HL-60/S4 (cell line): Measurements from ENCODE around the gene TMEM131L.

Experiments used
- in situ Hi-C: fragments of 300-500 bp; cut with MboI; formaldehyde crosslinking; loops from 2 replicates; pipeline ENCODE4 v1.14.3; 2022; ENCODE audit warnings: low sequenced_read_pairs

The TMEM131L gene

DNA sequence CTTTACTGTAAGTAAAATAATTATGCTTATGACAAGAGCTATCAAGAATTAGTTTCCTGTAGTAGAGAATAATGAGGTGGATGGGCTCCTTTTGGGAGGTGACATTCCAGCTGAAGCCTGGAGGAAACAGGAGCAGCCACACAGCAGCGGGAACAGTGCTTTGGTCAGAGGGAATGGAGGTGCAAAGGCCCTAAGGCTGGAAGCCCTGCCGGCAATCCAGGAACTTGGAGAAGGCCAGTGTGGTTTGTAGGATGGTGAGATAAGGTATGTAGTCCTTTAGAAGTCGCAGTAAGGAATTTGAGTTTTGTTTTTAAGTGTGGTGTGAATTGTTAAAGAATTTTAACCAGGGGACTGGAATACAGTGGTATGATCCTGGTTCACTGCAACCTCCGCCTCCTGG, 8.1 kb downstream of the TMEM131L start:
- in situ Hi-C loops: no loop called here

DNA sequence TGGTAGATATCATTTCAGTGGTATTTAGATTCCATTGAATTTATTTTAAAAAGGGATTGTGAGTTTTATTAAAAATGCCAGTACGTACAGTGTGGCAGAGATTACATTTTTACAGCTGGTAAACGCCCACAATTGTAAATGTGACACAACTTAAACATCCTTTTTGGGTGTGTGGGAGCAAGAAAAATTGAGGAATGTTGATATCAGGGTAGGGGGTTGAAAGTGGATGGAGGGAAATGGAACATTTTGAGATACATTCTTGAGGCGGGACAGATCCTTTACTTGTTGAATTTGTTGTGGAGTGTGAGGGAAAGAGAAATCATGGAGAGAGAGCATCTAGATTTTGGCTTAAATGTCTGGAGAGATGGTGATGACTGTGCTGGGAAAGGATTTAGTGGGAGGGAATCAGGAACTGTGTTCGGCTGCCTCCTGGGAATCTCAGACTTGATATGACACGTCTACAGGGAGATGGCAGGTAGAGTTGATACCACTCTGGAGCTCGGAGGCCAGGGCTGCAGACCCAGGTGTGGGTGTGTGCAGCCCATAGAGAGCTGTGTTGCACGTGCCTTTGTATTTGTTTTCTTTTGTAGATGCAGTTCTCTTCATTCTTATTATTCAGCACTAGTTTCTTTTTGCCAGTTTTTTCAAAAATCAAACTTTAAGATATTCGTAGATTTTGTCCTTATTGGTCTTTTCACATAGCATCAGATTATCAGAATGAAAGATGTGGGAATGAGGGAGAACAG, 10.8 kb downstream of the TMEM131L start:
- in situ Hi-C loops: no loop called here

DNA sequence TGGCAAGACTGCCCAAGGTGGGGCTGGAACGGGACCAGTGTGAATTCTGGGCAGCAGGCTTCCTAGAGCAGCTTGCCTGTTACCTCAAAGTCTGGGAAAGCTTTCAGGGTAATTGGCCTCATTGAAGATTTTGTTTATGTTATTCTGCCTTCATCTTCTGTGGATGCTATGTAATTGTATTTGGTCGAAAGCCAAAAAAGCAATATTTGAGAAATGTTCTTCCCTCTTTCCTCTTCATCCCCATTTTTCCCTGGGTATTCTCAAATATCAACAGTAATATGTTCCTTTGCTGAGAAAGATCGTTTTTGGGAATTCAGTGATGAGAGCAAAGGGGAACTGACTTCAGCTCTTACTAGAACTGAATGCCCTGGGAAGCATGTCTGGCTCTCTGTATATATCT, 12.9 kb downstream of the TMEM131L start:
- in situ Hi-C loops: no loop called here

DNA sequence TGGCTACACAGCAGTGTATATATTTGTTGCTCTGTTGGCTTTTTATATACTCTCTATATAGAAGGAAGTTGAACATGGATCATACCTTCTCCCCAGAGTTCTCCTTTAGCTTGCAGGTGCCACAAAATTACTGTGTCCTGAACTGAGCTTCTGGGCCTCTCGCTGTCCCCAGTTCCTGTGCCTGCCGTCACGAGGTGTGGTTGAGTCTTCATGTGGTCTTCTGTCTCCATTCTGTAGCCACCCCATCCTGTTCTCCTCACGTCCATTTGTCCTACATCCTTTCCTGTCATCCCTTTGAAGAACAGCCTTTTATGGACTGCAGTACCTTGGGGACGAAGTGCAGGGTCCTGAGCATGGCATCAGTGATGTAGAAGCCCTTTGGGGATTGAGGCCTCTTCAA, 14.5 kb downstream of the TMEM131L start:
- in situ Hi-C loops: no loop called here

DNA sequence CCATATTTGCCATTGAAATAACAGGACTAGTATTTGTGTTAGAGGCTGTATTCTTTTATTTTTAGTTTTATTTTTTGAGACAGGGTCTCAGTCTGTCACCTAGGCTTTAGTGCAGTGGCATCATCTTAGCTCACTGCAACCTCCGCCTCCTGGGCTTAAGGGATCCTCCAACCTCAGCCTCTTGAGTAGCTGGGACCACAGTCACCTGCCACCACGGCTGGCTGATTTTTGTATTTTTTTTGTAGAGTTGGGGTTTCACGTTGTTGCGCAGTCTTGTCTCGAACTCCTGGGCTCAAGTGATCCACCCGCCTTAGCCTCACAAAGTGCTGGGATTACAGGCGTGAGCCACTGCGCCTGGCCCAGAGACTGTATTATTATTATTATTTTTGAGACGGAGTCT, 15.3 kb downstream of the TMEM131L start:
- in situ Hi-C loops: no loop called here

DNA sequence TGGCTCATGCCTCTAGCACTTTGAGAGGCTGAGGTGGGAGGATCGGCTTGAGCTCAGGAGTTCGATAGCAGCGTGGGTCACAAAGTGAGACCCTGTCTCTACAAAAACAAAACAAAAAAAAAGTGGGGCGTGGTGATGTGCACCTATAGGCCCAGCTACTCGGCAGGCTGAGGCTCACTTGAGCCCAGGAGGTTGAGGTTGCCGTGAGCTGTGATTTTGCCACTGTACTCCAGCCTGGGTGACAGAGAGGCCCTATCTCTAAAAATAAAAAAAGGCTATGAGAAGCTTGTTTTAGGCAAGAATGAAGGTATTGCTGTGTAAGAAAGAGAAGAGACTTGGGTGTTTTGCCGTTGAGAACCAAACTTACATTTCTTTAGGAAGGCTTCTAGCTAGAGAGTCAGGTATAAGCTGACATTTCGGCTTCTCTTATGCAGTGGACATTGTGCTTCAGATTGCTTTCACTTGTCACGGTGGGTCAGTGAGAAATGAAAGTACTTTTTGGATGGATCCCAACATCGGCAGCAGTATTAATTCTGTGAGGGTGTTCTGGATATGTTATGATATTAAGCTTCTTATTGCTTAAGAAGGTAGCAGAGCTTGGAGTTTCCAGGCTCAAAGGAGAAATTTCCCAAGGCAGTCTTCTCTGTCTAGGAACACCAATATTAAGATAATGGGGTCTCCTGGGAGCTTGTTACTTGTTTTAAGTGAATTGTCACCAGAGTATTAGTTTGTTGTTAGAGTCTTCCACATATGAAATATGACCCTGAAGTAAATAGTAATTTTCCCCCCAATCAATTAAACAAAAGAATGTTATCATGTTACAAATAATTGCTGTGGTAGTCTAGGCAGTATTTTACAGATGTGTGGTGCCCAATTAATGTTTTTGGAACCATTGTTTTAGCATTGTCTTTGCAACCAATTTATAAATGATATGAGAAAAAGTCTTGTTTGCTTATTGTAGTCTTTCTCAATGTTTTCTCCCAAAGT, 17.6 kb downstream of the TMEM131L start:
- in situ Hi-C loops: no loop called here

DNA sequence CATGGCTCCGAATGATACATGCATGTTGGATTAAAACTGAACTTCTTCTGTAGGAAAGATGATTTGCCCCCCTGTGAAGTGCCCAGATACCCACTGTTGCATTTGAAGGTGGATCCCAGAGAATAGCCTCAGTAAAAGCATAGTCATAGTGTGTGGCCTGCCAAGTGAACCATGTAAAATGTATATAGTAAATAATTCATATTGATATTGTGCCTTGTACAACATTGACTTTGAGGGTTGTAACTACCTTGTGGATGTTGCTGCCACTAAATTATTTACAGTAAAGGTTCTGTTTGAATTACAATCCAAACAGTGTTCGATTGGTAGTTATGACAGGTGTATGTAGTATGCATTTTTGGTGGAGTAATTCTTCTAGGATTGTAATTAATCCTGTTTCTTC, 19.2 kb downstream of the TMEM131L start:
- in situ Hi-C loops: no loop called here

DNA sequence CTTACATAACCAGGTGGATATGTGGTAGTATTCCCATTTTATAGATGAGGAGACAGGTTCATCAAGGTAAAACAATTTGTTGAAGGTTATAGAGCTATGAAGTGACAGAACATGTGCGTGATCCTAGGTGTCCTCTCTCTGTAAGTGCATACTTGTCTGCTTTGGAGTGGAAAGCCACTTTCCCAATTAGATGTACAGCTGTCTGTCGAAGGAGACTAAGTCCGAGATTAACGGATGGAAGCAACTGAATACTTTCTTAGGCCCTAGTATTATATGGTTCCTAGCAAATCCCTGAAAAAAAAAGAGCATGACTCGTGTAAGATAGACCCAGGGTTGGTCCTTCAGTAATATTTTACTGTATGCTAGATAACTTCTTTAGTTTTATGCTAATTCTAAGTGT, 19.7 kb downstream of the TMEM131L start:
- in situ Hi-C loops: no loop called here

DNA sequence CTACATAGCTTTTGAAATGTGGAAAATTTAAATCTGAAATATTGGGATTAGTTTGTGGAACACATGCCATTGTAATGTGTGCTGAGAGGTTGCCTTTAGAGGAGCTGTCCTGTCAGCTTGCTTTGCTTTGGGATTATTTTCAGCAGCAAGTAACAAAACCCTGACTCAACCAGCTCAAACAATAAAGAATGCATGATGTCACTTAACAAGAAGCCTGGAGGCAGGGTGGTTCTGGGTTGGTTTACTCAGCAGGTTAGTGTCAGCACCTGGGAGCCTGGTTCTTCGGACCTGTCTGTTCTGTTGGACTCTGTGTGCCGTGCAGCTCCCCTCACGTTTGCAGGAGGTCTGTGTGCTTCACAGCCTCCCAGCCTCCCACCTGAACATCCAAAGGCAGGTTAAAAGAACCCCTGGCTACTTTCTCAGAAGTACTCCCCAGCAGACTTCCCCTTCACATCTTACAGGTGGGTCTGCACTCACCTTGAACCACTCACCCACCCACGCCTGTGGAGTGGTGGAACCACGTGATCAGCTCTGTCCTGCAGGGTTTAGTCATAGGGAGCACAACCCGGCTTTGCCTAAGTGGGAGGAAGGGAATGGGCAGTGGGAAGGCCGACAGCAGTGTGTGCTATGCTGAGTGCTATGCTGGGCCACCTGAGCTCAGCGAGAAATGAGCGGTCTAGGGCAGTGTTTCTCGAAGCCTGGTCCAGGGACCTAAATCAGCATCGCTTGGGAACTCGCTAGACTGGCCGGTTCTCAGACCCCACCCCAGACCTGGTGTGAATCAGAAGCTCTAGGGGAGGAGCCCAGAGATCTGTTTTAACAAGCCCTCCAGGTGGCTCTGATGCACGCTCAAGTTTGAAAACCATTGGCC, 20.4 kb downstream of the TMEM131L start:
- in situ Hi-C loops: no loop called here

DNA sequence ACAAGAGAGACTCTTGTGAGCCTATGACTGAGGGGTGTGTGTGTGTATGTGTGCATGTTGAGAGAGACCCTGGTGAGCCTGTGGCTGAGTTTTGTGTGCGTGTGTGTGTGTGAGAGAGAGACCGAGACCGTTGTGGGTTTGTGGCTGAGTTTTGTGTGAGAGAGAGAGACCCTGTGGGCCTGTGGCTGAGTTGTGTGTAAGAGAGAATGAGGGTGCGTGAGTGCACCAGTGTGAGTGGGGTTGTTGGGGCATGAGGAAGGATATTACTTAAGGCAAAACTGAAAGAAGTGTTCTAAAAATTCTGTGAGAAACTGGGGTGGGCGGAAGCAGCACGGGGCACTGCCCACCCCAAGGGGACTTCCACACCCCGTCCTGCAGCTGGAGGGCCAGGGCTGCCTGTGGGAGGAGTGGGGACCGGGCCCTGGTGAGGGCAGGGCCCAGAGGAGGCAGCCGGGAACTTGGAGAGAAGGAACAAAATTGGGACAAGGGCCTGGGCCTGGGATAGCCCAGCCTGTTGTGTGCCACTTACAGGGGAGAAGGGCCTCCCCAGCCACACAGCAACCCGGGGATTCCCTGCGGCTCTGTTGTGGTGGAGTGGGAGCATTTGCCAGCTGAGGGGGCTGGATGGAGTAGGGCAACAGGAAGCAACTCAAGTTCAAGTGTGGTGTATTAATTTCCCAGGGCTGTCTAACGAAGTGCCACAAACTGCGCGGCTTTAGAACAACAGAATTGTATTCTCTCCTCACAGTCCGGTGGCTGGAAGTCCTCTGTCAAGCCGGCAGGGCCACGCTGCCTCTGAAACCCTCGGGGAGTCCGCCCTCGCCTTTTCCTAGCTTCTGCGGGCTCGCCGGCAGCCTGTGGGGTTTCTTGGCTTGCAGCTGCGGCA, 22.1 kb downstream of the TMEM131L start:
- in situ Hi-C loops: no loop called here

DNA sequence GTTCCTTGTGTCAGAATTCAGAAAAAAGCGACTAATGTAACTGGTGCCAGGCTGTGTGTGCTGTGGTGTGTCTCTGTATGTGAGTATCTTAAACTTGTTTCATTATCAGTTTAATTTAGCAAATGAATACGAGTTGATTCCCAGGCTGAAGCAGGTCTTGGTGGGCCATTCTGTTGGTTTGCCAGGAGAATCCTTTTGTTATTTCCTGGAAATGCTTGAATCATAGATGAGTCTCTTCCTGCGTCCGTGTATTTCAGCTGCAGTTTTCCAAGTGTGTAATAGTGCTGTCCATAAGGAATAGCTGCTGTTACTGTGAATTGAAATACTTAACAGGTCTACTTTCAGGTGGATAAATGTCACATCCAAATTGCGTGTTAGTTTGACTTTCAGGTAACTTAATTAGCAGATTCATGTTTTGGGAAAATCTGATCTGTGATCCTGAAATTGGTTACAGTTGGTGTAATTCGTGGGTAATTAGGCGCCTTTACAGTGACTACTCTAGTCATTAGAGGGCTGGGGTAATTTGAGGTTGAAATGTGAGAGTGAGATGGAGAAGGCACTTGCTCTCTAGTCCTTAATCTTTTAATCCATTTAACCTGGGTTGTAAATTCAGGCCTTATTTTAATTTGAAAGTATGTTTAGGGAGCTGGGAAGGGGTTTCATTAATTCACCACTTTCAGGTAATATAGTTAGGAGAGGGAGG, 23.8 kb downstream of the TMEM131L start:
- in situ Hi-C loops: no loop called here

DNA sequence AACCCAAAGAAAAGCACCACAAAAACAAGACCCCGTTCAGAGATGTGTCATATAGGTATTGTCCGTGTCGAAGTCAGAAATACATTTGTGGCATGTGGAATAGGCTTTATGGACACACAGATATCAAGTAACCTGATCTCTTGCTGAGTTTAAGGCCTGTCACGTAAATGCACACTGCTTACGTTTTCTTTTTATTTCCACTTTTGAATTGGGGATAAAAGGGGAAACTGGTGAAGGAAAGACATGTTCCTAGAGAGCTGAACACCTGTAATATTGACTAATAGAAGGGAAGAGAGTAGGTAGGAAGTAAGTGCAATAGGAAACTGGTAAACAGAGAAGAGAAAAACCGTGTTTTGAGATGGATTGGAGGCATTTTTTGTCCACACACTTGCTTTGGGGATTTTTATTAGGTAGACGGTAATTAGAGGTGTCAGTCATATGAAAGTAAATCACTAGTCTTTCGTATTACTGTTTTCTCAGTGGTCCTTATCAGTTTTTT, 24.9 kb downstream of the TMEM131L start:
- in situ Hi-C loops: no loop called here

DNA sequence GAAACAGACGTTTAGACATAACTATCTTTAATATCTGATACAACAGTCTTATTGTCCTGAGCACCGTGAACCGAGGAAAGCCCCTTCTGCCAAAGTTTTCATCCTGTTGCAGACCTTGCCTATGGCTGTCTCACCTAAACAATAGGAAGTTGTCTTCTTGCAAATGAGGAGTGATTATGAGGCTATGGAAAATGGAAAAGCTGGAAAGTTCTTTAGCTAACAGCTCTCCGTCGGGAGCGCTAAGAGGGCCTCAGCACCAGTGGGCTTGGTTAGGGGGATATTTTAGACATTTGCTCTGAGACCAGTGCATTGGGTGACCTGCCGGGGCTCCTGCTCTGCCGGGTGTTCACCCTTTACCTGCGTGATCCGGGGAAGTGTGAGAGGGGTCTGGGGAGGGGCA, 28.4 kb downstream of the TMEM131L start:
- in situ Hi-C loops: no loop called here

DNA sequence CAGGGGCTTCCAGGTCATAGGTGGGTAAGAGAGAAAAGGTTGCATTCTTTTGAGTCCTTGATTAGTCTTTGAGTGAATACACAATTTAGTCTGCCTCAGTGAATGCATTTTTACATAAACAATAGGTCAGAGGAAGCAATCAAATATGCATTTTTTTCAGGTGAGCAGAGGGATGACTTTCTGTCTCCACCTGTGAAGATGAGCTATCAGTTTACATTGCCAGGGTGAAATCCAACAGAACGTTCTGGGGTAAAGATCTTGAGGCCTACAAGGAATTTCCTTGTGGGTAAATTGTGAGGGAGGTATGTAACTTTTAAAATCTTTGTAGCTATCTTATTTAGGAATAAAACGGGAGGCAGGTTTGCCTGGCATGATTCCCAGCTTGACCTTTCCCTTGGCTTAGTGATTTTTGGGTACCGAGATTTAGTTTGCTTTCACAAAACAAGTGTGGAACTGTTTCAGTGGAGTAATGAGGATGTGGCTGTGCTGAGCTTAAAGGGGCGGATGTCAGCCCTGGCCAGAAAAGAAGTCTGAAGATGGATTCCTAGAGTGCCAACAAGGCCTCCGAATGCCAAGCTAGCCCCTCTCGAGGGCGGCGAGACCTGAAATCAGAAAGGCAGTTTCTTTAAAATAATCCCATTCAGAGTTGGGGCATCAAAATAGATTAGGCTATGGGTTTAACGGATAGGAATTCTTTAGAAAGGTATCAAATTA, 29.5 kb downstream of the TMEM131L start:
- in situ Hi-C loops: no loop called here

DNA sequence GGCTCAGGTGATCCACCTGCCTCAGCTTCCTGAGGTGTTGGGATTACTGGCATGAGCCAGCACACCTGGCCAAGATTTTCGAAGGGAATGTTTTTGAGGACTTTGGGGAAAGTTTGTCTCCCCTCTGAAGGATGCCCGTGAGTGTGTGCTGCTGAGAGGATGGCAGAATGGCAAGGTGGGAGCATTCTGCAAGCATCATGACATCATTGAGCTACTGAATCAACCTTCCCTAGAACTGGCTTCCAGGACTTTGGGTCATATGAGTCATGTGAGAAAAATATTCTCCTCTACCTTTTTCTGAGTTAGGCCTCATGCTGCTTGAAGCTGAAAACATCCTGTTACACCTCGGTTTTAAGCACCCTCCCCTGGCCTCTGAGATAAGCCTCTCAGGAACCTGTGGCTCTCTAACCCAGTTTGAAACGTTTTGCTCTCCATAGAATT, 31.0 kb downstream of the TMEM131L start:
- in situ Hi-C loops: no loop called here

DNA sequence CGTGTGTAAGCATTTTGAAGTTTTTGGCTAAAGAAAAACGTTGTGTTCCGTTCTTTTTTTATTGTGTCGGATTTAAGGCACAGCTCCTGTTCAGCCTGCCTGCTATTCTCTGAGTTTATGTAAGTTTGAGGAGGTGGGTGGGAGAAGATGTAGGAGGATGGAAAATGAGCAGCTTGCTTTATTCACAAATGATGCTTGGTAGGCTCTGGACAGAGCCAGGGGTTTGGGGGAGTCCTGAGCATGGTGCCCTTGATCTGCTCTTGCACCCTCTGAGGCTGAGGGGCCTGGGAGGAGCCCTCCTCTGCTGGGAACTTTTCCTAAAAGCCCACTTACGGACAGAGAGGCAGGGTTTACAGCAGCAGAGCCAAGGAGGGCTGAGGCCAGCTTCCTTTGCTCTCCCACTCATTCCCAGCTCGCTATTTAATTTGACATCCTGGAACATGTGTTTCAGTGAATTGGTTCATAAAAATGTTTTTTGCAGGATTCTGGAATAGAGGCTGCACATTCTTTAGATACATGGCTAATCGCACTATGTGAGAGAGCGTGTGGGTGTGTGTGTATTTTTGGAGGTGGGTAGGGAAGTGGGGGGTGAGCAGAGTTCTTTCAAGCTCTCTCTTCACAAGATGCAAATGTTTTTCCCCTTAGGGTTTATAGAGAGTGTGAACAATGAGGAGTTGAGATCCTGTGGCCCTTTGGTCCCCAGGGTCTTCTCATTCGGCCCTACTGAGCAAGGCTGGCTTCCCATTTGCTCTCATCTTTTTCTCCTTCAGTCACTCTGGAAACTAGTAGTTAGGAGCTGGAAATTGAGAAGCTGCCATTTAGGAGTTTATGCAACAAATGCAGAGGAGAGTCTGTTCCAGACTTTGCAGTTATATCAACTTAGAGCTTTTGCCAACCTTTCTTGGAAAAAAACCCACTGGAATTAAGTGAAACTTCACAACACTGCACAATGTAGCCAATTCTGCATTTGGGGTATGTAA, 32.1 kb downstream of the TMEM131L start:
- in situ Hi-C loops: no loop called here

DNA sequence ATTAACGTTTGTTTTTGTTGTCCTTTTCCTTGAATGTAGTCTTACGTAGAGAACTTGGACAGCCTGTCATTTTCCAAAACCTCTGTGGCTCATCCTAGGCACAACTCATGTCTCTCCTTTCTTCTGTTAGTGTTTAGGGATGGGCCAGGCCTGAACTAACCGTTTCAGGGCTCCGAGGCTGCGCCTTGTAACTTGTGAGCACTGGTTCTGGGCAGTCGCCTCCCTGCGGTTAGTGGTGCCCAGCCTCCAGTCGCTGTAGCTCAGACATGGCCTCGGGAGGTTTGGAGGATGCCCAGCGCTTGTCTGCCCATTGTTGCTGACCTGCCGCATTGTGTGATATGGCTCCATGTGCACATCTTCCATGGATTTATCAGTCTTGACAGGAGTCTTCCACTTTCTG, 32.8 kb downstream of the TMEM131L start:
- in situ Hi-C loops: no loop called here
